Fibroblast of lung (primary cell): ENCODE measurements around the gene COL18A1. TPM values are rescaled to one million over a fixed set of nuclear protein-coding genes. Genes with fewer than 3 reads are reported as not detected.

ENCODE experiments used
- DNase-seq, 2 donors: peaks; one replicate each; pipeline versions ENCODE4 v3.0.0 to v3.0.0-alpha.2; 2010; ENCODE audit warnings: low read depth in 2 of 2
- H2AFZ ChIP-seq: 2 replicates; pipeline ENCODE4 v1.5.1; 2012; ENCODE audit warnings: low read length, control low read depth, inconsistent platforms
- H3K27ac ChIP-seq: 2 replicates; pipeline ENCODE4 v1.5.1; 2011; ENCODE audit warnings: low read length, control low read depth; ENCODE audit not compliant: insufficient read depth
- H3K27me3 ChIP-seq: 2 replicates; pipeline ENCODE4 v1.5.1; 2011; ENCODE audit warnings: mild to moderate bottlenecking, low read length; ENCODE audit not compliant: control insufficient read depth, insufficient read depth
- H3K36me3 ChIP-seq: 2 replicates; pipeline ENCODE4 v1.5.1; 2011; ENCODE audit warnings: low read length; ENCODE audit not compliant: control insufficient read depth, insufficient read depth
- H3K4me1 ChIP-seq: 2 replicates; pipeline ENCODE4 v1.5.1; 2011; ENCODE audit warnings: low read length; ENCODE audit not compliant: control insufficient read depth, insufficient read depth; ENCODE audit errors: extremely low read depth
- H3K4me2 ChIP-seq: 2 replicates; pipeline ENCODE4 v1.5.1; 2011; ENCODE audit warnings: low read length, control low read depth; ENCODE audit not compliant: insufficient read depth; ENCODE audit errors: extremely low read depth
- H3K4me3 ChIP-seq, 4 experiments: fragments of 200-600 bp in 1 of 4; sonication (generic) in 1 of 4; replicated peaks in 1 of 4; 2 replicates each; pipeline ENCODE4 v1.5.1; 2011 to 2016; ENCODE audit warnings: low read length in 4 of 4, low read depth in 3 of 4, mild to moderate bottlenecking in 3 of 4, control low read depth in 2 of 4, inconsistent platforms in 1 of 4, mixed read lengths in 1 of 4; ENCODE audit not compliant: insufficient read depth in 1 of 4; ENCODE audit errors: control extremely low read depth in 1 of 4
- H3K79me2 ChIP-seq: 2 replicates; pipeline ENCODE4 v1.5.1; 2012; ENCODE audit warnings: mild to moderate bottlenecking, low read length, inconsistent platforms; ENCODE audit not compliant: control insufficient read depth, insufficient read depth
- H3K9ac ChIP-seq: 2 replicates; pipeline ENCODE4 v1.5.1; 2011; ENCODE audit warnings: mild to moderate bottlenecking, low read length, control low read depth; ENCODE audit not compliant: insufficient read depth
- H3K9me3 ChIP-seq: 2 replicates; pipeline ENCODE4 v1.5.1; 2012; ENCODE audit warnings: low read depth, low read length; ENCODE audit not compliant: control insufficient read depth, insufficient read depth
- H4K20me1 ChIP-seq: 2 replicates; pipeline ENCODE4 v1.5.1; 2011; ENCODE audit warnings: low read length; ENCODE audit not compliant: control insufficient read depth, insufficient read depth; ENCODE audit errors: extremely low read depth
- EZH2 ChIP-seq: IDR thresholded peaks from 2 replicates; pipeline ENCODE4 v1.5.1; 2012; ENCODE audit warnings: low read length, control low read depth, mild to moderate bottlenecking; ENCODE audit errors: missing control alignments
- polyA plus RNA-seq, 2 donors: library from polyadenylated mRNA; depleted of rRNA in 1 of 2; stranded (reverse) in 1 of 2; unstranded in 1 of 2; fragments of >200 nt; gene quantifications; 2 replicates each; pipeline ENCODE4 v1.2.1, GENCODE V29; 2011 to 2012; ENCODE audit warnings: missing spikeins in 1 of 2
- total RNA-seq: library from RNA; depleted of rRNA; stranded (reverse); fragments of >200 nt; gene quantifications from 2 replicates; pipeline ENCODE4 v1.2.1, GENCODE V29; 2014
- TF ChIP-seq, protein P1 (sequence below), 2 donors: IDR thresholded peaks in 1 of 2; conservative IDR thresholded peaks in 1 of 2; 1 replicate in 1 of 2; 2 replicates in 1 of 2; pipeline ENCODE4 v1.5.1; 2011 to 2012; ENCODE audit warnings: low read length in 2 of 2, control low read depth in 1 of 2, inconsistent platforms in 1 of 2, low read depth in 1 of 2, mild to moderate bottlenecking in 1 of 2

COL18A1 gene
- total and polyA plus RNA-seq, 2 donors (not counting 1 experiment from before 2014, with no cell fraction given) = 24.3 to 38.8 TPM

DNA sequence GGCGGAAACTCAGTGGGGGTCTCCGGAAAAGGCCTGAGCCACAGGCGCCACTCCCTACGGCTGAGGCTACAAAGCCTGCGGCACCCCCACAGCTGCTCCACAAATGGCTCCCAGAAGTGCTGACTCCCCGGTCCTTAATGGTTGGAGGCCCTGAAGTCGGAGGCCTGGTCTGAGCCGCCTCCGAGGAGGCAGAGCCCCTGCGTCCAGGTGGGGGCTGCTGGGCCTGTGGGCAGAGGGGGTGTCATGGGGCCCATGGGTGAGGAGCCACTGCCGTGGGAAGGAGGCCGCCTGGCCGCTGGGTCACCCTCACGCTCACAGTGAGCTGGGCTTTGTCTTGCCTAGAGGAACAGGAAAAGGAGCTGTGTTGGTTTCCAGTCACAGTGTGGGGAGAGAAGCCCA, 12.4 kb upstream of the COL18A1 start:
- Histone ChIP-seq H3K4me1 (peaks cover 5% of the 10 kb centered on the region), H3K4me3 (no peak overlapping the region), H3K27ac (no peak overlapping the region), H2AFZ (no peak overlapping the region), H3K9ac (no peak overlapping the region), H4K20me1 (no peaks in the 10 kb centered on the region), H3K79me2 (no peaks in the 10 kb centered on the region), H3K4me2 (no peak overlapping the region), H3K9me3 (no peaks in the 10 kb centered on the region), H3K27me3 (peaks cover 4% of the 10 kb centered on the region), H3K36me3 (no peaks in the 10 kb centered on the region)
- no peak for TF ChIP-seq EZH2
- DNase-seq = no peak

DNA sequence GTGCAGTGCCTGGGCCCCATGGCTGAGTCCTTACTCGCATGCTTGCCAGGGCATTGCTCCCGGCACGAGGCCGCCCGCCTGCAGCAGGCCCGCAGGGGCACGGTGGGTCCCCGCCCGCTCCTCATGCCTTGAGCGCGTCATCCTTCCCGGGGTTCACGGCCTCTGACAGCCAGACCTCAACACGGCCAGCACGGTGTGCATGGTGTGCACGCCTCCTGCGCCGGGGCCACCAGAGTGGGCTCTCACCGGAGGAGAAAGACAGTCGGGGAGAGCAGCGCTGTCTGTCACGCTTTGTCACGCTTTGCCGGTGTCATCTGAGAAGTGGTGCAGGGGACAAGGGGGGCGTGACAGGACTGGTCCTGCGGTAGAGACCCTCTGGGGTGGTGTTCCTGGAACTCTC, 11.9 kb upstream of the COL18A1 start:
- no peak overlapping the region for H3K27ac ChIP-seq
- peaks cover 4% of the 10 kb centered on the region for H3K27me3 ChIP-seq
- H2AFZ ChIP-seq = no peak overlapping the region
- H3K4me3 ChIP-seq = no peak overlapping the region
- H3K36me3 ChIP-seq = no peaks in the 10 kb centered on the region
- H4K20me1 ChIP-seq = no peaks in the 10 kb centered on the region
- TF ChIP-seq, protein P1, sequence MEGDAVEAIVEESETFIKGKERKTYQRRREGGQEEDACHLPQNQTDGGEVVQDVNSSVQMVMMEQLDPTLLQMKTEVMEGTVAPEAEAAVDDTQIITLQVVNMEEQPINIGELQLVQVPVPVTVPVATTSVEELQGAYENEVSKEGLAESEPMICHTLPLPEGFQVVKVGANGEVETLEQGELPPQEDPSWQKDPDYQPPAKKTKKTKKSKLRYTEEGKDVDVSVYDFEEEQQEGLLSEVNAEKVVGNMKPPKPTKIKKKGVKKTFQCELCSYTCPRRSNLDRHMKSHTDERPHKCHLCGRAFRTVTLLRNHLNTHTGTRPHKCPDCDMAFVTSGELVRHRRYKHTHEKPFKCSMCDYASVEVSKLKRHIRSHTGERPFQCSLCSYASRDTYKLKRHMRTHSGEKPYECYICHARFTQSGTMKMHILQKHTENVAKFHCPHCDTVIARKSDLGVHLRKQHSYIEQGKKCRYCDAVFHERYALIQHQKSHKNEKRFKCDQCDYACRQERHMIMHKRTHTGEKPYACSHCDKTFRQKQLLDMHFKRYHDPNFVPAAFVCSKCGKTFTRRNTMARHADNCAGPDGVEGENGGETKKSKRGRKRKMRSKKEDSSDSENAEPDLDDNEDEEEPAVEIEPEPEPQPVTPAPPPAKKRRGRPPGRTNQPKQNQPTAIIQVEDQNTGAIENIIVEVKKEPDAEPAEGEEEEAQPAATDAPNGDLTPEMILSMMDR (conservative IDR thresholded peaks at IDR 0.05 in 1 of 2, IDR thresholded peaks at IDR 0.05 in 1 of 2; ENCODE audit: low read depth in 1 of 2, low read length in 2 of 2) = no peak
- no peak for TF ChIP-seq EZH2
- peaks cover under 1% of the 10 kb centered on the region for H3K4me1 ChIP-seq
- no peaks in the 10 kb centered on the region for H3K79me2 ChIP-seq
- H3K9me3 ChIP-seq = no peaks in the 10 kb centered on the region
- H3K9ac ChIP-seq = no peak overlapping the region
- no peak for DNase-seq
- no peak overlapping the region for H3K4me2 ChIP-seq

DNA sequence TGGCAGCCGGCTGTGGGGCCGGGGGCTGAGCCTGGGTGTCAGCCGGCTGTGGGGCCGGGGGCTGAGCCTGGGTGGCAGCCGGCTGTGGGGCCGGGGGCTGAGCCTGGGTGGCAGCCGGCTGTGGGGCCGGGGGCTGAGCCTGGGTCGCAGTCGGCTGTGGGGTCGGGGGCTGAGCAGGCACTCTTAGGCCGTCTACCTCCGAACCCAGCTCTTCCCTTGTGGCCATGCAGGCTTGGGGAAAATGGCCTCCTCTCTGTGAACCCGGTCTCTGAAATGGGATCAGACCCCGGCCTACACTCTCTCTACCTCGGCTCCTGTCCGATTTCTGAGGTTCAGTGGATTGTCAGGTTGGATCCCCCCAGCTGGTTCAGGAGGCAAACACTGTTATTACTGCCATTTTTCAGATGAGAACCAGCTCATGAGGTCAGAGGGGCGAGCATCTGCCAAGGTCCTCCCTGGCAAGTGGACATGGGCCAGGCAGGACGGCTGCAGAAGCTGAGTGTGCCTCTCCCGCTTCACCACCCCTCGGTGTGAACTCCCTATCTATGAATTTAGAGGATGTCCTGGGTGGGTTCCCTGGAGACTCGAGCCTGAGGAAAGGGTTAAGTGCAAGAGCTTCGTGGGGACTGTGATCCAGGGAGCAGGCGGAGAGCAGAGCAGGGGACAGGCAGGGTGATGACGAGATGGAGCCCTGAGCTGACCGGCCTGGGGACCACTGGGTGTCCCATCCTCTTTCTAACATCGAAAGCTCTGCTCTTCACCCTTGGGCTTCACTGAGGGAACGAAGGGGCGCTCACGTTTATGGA, 10.9 kb upstream of the COL18A1 start:
- Histone ChIP-seq H3K4me2 (no peak overlapping the region), H3K9me3 (no peaks in the 10 kb centered on the region), H3K36me3 (no peaks in the 10 kb centered on the region), H3K4me3 (no peak overlapping the region), H3K4me1 (no peaks in the 10 kb centered on the region), H3K27ac (no peak overlapping the region), H3K9ac (no peak overlapping the region), H2AFZ (no peak overlapping the region), H3K79me2 (no peaks in the 10 kb centered on the region), H4K20me1 (no peaks in the 10 kb centered on the region), H3K27me3 (peaks cover 4% of the 10 kb centered on the region)
- TF ChIP-seq, protein P1 (conservative IDR thresholded peaks at IDR 0.05 in 1 of 2, IDR thresholded peaks at IDR 0.05 in 1 of 2; ENCODE audit: low read depth in 1 of 2, low read length in 2 of 2) = no peak
- TF ChIP-seq EZH2 = no peak
- no peak for DNase-seq
